Measurements from ENCODE around the gene ZCCHC13. TPM values are rescaled to one million over a fixed set of nuclear protein-coding genes. Genes with fewer than 3 reads are reported as not detected.
"Not testable (repeated sequence)": the region's sequence is repeated elsewhere in the genome, so short reads cannot be mapped to it uniquely, and the experiment has no call there.

ZCCHC13 gene
- not detected in 2 replicates for total RNA-seq

- DNase-seq (ENCODE audit: low read depth in 2 of 2): no peak
These were observed at the start of gene ZCCHC13 for GRCh38 chrX:74304016-74304415. Gene ZCCHC13 (plus strand): TSS chrX:74304180. CDS start chrX:74304267, 87 bp downstream.

DNA sequence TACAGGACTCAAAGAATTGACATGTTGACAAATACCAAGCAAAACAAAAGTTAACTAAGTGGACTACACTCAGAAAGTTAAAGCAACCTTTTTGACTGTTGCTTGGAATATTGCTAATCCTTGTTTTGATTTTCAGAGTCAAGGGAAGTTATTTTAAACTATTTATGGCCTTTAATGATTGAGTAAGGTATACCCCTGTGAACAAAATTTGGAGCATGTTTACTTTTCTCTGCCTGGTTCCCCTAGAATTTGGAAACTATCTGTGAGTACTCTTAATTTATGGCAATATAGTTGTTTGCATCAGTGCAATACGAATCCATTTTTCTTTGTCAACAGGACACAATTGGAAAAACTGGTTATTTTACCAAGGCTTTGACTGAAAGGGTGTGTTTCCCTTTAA lies 45.9 kb upstream of the ZCCHC13 start:
- not testable (repeated sequence) for DNase-seq (ENCODE audit: low read depth in 2 of 2)

GRCh38 chrX:74259885-74260491 lies 44.0 kb upstream of the ZCCHC13 start:
- no peak for DNase-seq (ENCODE audit: low read depth in 2 of 2)

- peak in 1 of 2 donors; percentile 9 for DNase-seq (ENCODE audit: low read depth in 2 of 2)
These were observed 41.3 kb upstream of the ZCCHC13 start for GRCh38 chrX:74262452-74263209.

GRCh38 chrX:74270393-74270792 lies 33.6 kb upstream of the ZCCHC13 start:
- no peak for DNase-seq (ENCODE audit: low read depth in 2 of 2)

GRCh38 chrX:74272230-74272629 lies 31.8 kb upstream of the ZCCHC13 start:
- DNase-seq (ENCODE audit: low read depth in 2 of 2): no peak

- no peak for DNase-seq (ENCODE audit: low read depth in 2 of 2)
These were observed 29.5 kb upstream of the ZCCHC13 start for GRCh38 chrX:74274516-74274915.

GRCh38 chrX:74277320-74277719 lies 26.7 kb upstream of the ZCCHC13 start:
- no peak for DNase-seq (ENCODE audit: low read depth in 2 of 2)

GRCh38 chrX:74277846-74278245 lies 26.1 kb upstream of the ZCCHC13 start:
- DNase-seq (ENCODE audit: low read depth in 2 of 2): no peak

GRCh38 chrX:74280759-74281158 lies 23.2 kb upstream of the ZCCHC13 start:
- no peak for DNase-seq (ENCODE audit: low read depth in 2 of 2)

DNA sequence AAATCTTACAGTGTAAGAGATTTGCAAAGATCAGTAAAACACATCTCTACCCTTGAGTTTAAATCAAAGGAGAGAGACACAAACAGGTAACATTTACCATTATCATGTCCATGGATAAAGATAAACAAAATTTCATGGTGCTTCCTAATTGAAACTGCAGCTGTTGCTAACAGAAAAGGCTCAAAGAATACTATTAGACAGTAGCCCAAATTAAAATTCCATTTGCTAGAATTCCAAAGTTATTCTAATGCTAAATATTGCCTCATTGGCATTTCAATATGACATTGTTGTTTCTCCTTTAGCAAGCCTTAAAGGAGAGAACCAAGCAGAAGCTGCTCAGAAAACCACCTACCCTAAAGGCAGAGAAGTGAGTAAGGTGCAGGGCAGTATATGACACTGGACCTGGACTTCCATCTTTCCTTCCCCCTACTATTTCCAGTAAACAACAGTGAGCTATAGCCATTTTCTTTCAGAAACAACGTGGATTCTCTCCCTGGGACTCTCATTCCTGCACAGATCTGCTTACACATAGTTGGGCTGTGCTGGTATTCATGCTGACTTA lies 19.5 kb upstream of the ZCCHC13 start:
- DNase-seq (ENCODE audit: low read depth in 2 of 2): no peak

GRCh38 chrX:74286950-74287740 lies 16.8 kb upstream of the ZCCHC13 start:
- no peak for DNase-seq (ENCODE audit: low read depth in 2 of 2)

DNA sequence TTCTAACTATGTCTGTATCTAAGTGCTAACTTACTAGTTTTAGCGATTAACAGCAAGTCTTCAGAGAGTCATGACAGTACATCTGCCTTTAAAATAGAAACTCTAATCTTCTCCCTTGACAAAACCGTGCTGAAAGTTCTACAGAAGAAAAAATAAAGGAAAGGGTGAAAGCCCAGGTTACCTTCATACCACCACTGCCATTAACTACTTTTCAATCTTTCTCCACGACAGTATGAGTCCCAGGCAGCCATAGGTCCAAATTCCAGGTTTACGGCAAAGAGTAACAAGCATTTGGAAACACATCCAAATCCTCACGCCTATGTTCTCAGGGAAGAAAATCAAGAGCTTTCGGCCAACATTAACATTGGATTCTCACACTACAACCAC lies 12.4 kb upstream of the ZCCHC13 start:
- no peak for DNase-seq (ENCODE audit: low read depth in 2 of 2)

DNA sequence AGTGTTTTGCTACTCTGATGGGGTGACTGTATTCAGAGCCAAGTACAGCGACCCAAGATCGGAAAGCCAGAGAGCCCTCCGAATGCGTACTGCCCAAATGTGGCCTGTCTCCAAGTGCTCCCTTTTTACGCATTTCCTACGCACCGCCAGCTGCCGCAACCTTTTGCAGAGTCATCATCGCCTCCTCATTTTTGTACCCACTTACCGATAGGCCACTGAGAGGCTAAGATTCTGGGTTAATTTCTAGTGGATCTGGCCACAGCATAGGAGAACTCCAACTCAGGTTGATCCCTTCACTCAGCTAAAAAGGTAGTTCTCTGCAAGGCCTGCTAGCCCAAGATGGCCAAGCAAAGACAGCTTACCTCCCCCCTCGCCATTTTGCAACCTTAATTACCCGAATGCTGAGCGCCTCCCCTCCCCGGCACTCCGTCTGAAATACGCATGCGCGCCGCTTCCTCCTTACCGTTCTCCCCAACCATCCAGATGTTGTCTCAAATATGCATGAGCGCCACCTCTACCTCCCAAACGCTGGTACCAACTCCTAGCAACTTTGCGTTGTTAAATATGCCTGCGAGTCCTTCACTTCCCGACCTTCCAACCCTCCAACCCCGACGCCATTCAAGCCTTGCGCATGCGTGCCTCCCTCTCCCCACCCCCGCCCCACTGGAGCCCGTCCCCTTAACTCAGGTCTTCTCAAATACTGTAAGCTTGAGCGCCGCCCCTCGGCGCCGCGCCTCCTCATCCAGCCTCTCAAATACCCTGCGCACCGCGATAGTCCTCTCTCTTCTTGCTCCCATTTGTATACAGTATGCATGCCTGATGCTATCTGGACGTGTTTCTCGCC lies 11.8 kb upstream of the ZCCHC13 start:
- DNase-seq (ENCODE audit: low read depth in 2 of 2): peak; percentile 71 to 90

DNA sequence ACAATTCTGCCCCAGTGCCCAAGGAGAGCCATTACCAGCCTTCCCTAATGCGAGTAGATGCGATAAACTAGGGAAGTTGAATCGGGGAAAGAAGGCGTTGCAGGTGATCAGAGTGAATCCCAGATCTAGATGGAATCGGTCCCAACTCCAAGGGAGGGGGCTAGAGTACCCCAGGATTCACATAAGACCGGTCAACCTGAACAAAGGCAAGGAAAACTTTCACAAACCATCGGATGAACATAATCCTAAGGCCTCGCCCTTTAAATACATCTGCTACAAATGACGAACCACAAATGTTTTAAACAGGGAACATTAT lies 11.2 kb upstream of the ZCCHC13 start:
- DNase-seq (ENCODE audit: low read depth in 2 of 2): no peak

GRCh38 chrX:74293343-74293946 lies 10.5 kb upstream of the ZCCHC13 start:
- DNase-seq (ENCODE audit: low read depth in 2 of 2): peak; percentile 55 to 80

DNA sequence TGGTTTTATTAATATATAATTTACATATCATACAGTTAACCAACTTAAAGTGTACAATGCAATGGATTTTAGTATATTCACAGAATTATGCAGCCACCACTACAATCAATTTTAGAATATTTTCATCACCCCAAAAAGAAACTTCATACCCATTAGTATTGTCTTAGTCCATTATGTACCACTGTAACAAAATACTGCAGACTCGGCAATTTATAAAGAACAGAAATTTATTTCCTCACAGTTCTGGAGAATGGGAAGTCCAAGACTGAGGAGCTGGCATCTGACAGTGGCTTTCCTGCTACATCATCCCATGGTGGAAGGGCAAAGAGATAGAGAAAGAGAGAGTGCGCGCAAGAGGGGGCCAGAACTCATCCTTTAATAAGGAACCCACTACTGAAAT lies 8.9 kb upstream of the ZCCHC13 start:
- no peak for DNase-seq (ENCODE audit: low read depth in 2 of 2)

DNA sequence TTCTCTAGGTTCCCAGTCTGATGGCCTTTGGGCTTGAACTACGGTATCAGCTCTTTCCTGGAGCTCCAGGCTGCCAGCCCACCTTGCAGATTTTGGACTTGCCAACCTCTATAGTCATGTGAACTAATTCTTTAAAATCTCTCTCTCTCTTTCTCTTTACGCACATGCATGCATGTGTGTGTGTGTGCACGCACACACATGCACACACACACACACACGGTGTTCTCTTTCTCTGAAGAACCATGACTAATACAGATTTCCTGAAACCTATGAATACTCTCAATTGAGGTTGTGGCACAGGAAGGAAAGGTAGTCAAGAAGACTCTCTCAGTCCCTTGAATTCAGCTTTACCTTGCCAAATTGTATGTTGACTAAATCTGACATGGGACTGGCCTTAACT lies 6.2 kb upstream of the ZCCHC13 start:
- DNase-seq (ENCODE audit: low read depth in 2 of 2): no peak

GRCh38 chrX:74300869-74301268 lies 3.1 kb upstream of the ZCCHC13 start:
- DNase-seq (ENCODE audit: low read depth in 2 of 2): no peak

DNA sequence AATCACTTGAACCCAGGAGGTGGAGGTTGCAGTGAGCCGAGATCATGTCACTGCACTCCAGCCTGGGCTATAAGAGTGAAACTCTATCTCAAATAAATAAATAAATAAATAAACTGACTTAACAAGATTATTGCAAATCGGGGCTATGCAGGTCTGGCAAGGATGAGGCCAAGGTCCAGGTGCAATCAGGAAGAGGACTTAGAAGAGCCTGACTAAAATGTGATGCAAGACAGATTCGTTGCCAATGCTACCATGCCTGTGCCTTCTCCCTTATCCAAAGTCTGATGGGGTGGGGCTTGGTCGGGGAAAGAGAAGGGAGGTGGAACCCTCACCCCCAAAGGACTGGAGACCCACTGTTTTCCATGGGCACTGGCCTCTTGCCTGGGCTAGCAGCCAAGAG lies 14.7 kb downstream of the ZCCHC13 start:
- DNase-seq (ENCODE audit: low read depth in 2 of 2): no peak

- peak in 1 of 2 donors; percentile 48 for DNase-seq (ENCODE audit: low read depth in 2 of 2)
These were observed 15.3 kb downstream of the ZCCHC13 start for GRCh38 chrX:74319321-74319720.
